GM21447 (cell line): ENCODE measurements around the gene TUBB.
"Not testable (repeated sequence)": the region's sequence is repeated elsewhere in the genome, so short reads cannot be mapped to it uniquely, and the experiment has no call there.

ENCODE experiments used
- ATAC-seq: cut with Tn5 transposase; IDR thresholded peaks from one replicate; pipeline ENCODE4 v1.9.1; 2021; ENCODE audit not compliant: unreplicated experiment

TUBB gene

DNA sequence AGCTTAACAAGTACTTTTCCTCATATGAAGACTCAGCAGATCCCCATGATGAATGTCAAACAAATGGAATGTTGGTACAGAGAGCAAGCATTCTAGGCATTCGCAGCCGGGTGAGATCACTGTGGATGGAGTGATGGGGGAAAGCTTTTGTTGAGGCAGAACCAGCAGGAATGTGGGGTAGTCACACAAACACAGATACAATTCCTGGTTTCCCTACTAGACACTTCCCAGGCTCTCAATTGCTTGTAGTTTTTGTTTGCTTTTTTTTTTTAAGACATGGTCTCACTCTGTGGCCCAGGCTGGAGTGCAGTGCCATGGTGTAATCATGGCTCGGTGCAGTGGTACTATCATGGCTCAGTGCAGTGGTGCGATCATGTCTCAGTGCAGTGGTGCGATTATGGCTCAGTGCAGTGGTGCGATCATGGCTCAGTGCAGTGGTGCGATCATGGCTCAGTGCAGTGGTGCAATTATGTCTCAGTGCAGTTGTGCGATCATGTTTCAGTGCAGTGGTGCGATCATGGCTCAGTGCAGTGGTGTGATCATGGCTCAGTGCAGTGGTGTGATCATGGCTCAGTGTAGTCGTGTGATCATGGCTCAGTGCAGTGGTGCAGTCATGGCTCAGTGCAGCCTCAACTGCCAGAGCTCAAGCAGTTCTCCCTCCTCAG is 39.6 kb downstream of the TUBB start:
- no peak for ATAC-seq

DNA sequence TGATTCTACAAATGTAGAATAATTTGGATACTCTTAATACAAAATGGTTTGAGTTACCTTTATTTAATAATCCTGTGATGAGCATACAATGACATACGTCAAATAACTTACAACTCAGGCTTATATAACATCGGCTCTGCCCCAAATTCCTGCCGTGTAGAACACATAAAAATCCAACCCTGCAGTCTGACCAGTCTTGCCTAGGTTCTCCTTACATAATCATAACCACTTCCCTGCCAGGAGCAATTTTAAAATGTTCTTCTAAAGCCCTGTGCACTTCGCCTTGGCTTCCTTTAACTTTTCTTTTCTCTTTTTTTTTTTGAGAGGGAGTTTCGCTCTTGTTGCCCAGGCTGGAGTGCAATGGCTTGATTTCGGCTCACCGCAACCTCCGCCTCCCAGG is 40.4 kb downstream of the TUBB start:
- ATAC-seq = no peak

- ATAC-seq = no peak
Observed at GRCh38 chr6:30761791-30762429, 41.8 kb downstream of the TUBB start.

- no peak for ATAC-seq
Observed at GRCh38 chr6:30763155-30763617, 43.0 kb downstream of the TUBB start.

- ATAC-seq = peak; percentile 41
Observed at GRCh38 chr6:30763618-30764489, 43.7 kb downstream of the TUBB start.

GRCh38 chr6:30764490-30765043 is 44.4 kb downstream of the TUBB start:
- ATAC-seq = not testable (repeated sequence)

GRCh38 chr6:30765495-30765894 is 45.3 kb downstream of the TUBB start:
- ATAC-seq = not testable (repeated sequence)

- ATAC-seq = no peak
Observed at GRCh38 chr6:30766461-30767157, 46.5 kb downstream of the TUBB start.

DNA sequence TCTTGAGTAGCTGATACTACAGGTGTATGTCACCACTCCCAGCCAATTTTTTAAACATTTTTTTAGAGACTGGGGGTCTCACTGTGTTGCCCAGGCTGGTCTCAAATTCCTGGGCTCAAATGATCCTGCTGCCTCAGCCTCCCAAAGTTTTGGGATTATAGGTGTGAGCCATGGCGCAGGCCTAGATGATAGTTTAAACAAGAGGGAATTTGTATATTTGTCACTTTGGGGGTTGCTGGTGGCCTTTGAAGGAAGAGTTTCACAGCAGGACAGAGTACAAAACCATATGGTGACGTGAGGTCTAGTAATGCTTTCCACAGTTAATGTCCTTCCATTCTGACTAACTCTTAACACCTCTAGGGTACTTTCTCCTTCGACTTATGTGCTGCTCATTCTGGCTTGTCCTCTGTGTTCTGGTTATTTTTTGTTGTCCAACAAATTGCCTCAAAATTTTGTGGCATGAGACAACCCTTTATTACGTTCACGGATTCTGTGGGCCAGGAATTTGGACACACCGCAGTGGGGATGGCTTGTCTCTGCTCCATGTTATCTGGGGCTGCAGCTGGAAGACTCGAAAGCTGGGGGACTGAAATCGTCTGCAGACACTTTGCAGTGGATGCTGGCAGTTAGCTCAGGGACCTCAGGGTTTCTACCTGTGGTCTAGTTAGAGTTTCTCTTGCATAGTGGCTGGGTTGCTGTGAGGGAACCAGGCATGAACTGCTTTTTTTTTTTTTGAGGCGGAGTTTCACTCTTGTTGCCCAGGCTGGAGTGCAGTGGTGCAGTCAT is 47.2 kb downstream of the TUBB start:
- ATAC-seq = peak; percentile 61

DNA sequence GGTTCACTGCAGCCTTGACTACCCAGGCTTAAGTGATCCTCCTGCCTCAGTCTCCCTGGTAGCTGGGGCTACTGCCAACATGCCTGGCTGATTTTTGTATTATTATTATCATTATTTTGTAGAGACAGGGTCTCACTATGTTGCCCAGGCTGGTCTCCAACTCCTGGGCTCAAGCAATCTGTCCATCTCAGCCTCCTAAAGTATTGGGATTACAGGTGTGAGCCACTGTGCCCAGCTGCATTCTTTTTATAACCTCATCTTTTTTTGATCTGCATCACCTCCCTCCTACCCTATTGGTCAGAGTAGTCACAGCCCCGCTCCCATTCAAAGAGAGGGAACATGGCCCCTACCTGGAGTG is 47.8 kb downstream of the TUBB start:
- ATAC-seq = no peak

DNA sequence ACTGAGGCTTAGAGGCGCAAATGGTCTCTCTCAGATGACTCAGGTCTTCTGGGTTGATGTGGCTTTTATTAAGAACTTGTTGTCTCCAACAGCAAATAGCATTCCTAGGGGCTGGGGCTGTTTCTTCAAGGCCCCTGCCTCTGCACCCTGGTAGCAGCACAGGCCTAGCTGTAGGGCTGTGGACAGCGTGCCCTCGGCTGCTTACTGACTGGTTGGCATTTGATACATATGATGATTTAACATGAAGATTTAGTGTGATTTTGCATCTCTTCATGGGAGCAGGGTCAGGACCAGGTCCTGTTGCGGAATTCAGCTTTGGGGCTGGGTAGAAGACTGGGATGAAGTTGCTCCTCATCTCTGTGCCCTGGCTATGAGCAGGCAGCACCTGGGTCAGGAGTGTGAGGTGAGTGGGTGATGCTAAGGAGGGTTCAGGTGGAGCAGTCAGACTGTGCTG is 48.5 kb downstream of the TUBB start:
- no peak for ATAC-seq

DNA sequence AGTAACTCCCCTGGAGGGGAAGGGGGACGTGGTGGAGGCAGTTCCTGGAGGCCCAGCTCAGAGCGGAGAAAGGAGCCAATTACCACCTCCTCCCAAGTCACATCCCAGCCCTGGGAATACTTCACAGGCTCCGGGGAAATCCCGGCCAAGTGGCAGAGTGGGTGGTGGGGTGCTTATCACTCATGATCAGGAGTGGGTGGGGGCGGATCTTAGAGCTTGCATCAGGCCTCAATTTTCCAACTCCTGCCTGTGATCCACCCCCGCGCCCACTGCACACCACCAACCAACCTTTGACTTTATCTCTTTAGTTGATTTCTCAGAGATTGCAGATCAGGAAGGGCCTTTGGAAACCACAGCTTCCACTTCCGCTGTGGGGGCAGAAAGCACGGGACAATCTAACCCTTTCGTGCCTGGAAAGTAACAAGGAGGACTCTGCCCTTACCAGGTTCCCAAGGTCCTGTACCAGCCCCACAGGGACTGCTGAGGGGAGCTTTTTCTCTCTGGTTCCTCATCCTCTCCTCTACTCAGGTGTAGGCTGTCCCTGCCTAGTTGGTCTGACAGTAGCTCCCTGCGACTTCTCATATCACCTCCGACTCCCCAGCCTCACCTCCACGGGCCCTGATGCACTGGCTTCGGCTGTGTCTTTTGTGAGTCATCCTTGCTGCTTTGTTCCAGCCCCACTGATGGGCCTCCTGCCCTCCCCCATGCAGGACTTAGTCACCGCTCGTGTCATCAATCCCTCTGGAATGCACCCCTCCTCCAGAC is 49.1 kb downstream of the TUBB start:
- no peak for ATAC-seq

DNA sequence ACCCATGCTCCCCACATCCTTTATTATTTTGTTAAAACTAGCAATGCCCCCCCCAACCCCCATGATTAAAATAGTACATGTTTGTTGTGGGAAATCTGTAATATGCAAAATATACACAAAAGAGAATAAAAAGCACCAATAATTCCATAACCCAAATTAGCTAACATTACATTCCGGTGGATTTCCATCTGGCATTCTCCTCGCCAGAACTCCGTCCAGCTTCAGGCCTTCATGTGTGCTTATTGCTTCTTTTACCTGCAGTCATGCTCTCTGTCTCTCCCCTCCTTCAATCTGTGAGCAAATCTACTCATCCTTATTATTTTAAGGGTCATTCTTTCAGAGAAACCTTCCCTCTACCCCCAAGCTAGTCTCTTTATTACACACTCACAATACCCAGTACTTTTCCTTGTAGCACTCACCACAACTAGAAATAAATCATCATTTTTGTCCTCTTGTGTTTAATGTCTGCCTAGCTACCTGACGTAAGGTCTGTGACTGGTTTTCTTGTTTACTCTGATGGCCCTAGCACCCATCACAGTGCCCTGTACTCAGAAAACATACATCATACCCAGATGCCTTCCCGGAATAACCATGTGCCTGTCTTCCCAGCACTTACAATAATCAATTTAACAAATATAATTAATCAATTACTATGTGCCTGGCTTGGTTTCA is 49.8 kb downstream of the TUBB start:
- ATAC-seq = no peak

GRCh38 chr6:30770592-30770991 is 50.4 kb downstream of the TUBB start:
- ATAC-seq = no peak

- ATAC-seq = no peak
Observed at GRCh38 chr6:30774701-30775100, 54.5 kb downstream of the TUBB start.
